GM19351 (cell line): ENCODE measurements around the gene VCP.
A peak's percentile ranks its signal among the peaks of the same experiment; 100 is the strongest.

Experiments used
- ATAC-seq: cut with Tn5 transposase; IDR thresholded peaks from one replicate; pipeline ENCODE4 v1.9.1; 2021; ENCODE audit warnings: mild to moderate bottlenecking, moderate library complexity; ENCODE audit not compliant: unreplicated experiment

VCP gene

GRCh38 chr9:35103660-35104191 lies 31.3 kb upstream of the VCP start:
- ATAC-seq = no peak

GRCh38 chr9:35102769-35103659 lies 30.6 kb upstream of the VCP start, which contains the start of gene STOML2:
Gene STOML2, minus strand, starts transcription at chr9:35103131. Its CDS starts 37 bp downstream, at chr9:35103094.
- ATAC-seq = peak; percentile 98

- no peak for ATAC-seq
Observed at GRCh38 chr9:35102465-35102768, 30.0 kb upstream of the VCP start.

GRCh38 chr9:35097573-35097972 lies 25.1 kb upstream of the VCP start:
- ATAC-seq = no peak

GRCh38 chr9:35096035-35096849 lies 23.8 kb upstream of the VCP start, which contains the start of gene PIGO:
Gene PIGO, minus strand, starts transcription at chr9:35096591. Its CDS starts 1,026 bp downstream, at chr9:35095565.
- ATAC-seq = peak; percentile 86

GRCh38 chr9:35091536-35091935 lies 19.1 kb upstream of the VCP start:
- ATAC-seq = no peak

- no peak for ATAC-seq
Observed at GRCh38 chr9:35089434-35089833, 17.0 kb upstream of the VCP start.

- no peak for ATAC-seq
Observed at GRCh38 chr9:35085078-35085477, 12.7 kb upstream of the VCP start.

GRCh38 chr9:35079426-35080341 lies 7.3 kb upstream of the VCP start, which contains the start of gene FANCG:
Gene FANCG, minus strand, starts transcription at chr9:35079942. Its CDS starts 418 bp downstream, at chr9:35079524.
- ATAC-seq = peak; percentile 90

- ATAC-seq = peak; percentile 1
Observed at GRCh38 chr9:35079041-35079425, 6.6 kb upstream of the VCP start.

GRCh38 chr9:35078066-35078465 lies 5.6 kb upstream of the VCP start:
- no peak for ATAC-seq

- no peak for ATAC-seq
Observed at GRCh38 chr9:35076848-35077247, 4.4 kb upstream of the VCP start.

- no peak for ATAC-seq
Observed at GRCh38 chr9:35075358-35075757, 2.9 kb upstream of the VCP start.

- no peak for ATAC-seq
Observed at GRCh38 chr9:35074791-35075190, 2.4 kb upstream of the VCP start.

- ATAC-seq = no peak
Observed at GRCh38 chr9:35074141-35074540, 1.7 kb upstream of the VCP start.

- ATAC-seq = no peak
Observed at GRCh38 chr9:35073279-35073612, 821 bp upstream of the VCP start.

GRCh38 chr9:35071814-35072460 lies 488 bp downstream of the VCP start:
- peak; percentile 53 for ATAC-seq

- no peak for ATAC-seq
Observed at GRCh38 chr9:35070823-35071813, 1.3 kb downstream of the VCP start.

GRCh38 chr9:35069020-35069419 lies 3.4 kb downstream of the VCP start:
- no peak for ATAC-seq
